Measurements from ENCODE around the gene RNF220. TPM values are rescaled to one million over a fixed set of nuclear protein-coding genes. Genes with fewer than 3 reads are reported as not detected.

RNF220 gene
- total and polyA plus RNA-seq, 9 of the 15 experiments (the other 6 are each of a cell fraction or from before 2014, with no cell fraction given) = 5.1 to 117 (median 66.9) TPM

- ChIA-PET CTCF (ENCODE audit: low intra/inter-chr PET ratio) (no interaction called here), POLR2A (interaction anchor here (0.9 to 1.6 kb wide), 3 partner anchors 9 to 51 kb away, joined by 3 to 4 read pairs (median 4); no protein-coding TSS in a partner anchor)
- Histone ChIP-seq H2AFZ (ENCODE audit: low read depth, low read length) (no peak overlapping the region), H3K27ac (ENCODE audit: extremely low read depth, low read depth, low read length) (no peak overlapping the region), H3K27me3 (ENCODE audit: control insufficient read depth in 2 of 2, insufficient read depth in 2 of 2, low read length in 2 of 2) (peaks cover 57 to 71% of the 10 kb centered on the region in 2 experiments), H3K4me3 (no peak overlapping the region), H4K20me1 (replicated peaks; ENCODE audit: control insufficient read depth, insufficient read depth, low read length) (no peaks in the 10 kb centered on the region), H3K79me2 (ENCODE audit: control insufficient read depth, insufficient read depth, low read length) (no peaks in the 10 kb centered on the region), H3K36me3 (ENCODE audit: control insufficient read depth, insufficient read depth, low read length) (no peaks in the 10 kb centered on the region), H3K9me1 (ENCODE audit: control insufficient read depth, insufficient read depth, low read length) (no peaks in the 10 kb centered on the region), H3K9ac (ENCODE audit: insufficient read depth in 1 of 2, low read depth in 2 of 2, low read length in 2 of 2) (no peak overlapping the region), H3K9me3 (replicated peaks; ENCODE audit: control insufficient read depth, insufficient read depth, low read depth, low read length) (peaks cover 3% of the 10 kb centered on the region), H3K4me2 (ENCODE audit: insufficient read depth, low read length) (no peak overlapping the region), H3K4me1 (replicated peaks in 1 of 2; ENCODE audit: control insufficient read depth in 2 of 2, insufficient read depth in 2 of 2, low read length in 2 of 2) (no peaks in the 10 kb centered on the region)
- WGBS (ENCODE audit: insufficient coverage, low coverage, missing lambda C conversion rate) = 0% methylated on average over 3 of the region's 3 CpGs
- intact Hi-C loops (cut with micrococcal nuclease) = no loop called here
- DNase-seq (ENCODE audit: extremely low read depth in 1 of 4, low spot score in 3 of 4) (no peak), FAIRE-seq (no peak), ATAC-seq (no peak)
- in situ Hi-C loops (cut with MboI) = no loop called here
- BruUV-seq (replicated peaks) = no TSS peak
- TF ChIP-seq KAT8 (IDR thresholded peaks at IDR 0.05; ENCODE audit: low read depth) (no peak), U2AF1 (optimal IDR thresholded peaks at IDR 0.05; ENCODE audit: low read depth, low read length) (no peak), FOXA3 (CRISPR knock-in tag; conservative IDR thresholded peaks at IDR 0.05 in 1 of 2, IDR thresholded peaks at IDR 0.05 in 1 of 2) (no peak), ZNF324 (CRISPR knock-in tag; IDR thresholded peaks at IDR 0.05) (no peak), MGA (IDR thresholded peaks at IDR 0.05) (no peak)
- TF ChIP-seq, protein P1, sequence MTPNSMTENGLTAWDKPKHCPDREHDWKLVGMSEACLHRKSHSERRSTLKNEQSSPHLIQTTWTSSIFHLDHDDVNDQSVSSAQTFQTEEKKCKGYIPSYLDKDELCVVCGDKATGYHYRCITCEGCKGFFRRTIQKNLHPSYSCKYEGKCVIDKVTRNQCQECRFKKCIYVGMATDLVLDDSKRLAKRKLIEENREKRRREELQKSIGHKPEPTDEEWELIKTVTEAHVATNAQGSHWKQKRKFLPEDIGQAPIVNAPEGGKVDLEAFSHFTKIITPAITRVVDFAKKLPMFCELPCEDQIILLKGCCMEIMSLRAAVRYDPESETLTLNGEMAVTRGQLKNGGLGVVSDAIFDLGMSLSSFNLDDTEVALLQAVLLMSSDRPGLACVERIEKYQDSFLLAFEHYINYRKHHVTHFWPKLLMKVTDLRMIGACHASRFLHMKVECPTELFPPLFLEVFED (CRISPR knock-in tag; conservative IDR thresholded peaks at IDR 0.05) = no peak
These were observed 94.3 kb downstream of the RNF220 start for GRCh38 chr1:44499306-44499705.

Measured in K562 (cell line).